Naive B cell (primary cell): Measurements from ENCODE around the gene KRTAP5-3. TPM values are rescaled to one million over a fixed set of nuclear protein-coding genes. Genes with fewer than 3 reads are reported as not detected.
A peak's percentile ranks its signal among the peaks of the same experiment; 100 is the strongest.

ENCODE experiments used
- ATAC-seq, 2 donors: fragments of 150-1000 bp; cut with Tn5 transposase; 2 replicates each; pipeline ENCODE4 v1.10.0; 2021; ENCODE audit warnings: low read depth in 2 of 2, mild to moderate bottlenecking in 2 of 2, moderate library complexity in 2 of 2
- DNase-seq: peaks from one replicate; pipeline ENCODE4 v3.0.0; 2022
- H3K27ac Mint-ChIP-seq, 6 donors: one replicate each; pipeline ENCODE4 v1.8.0; 2020 to 2022; ENCODE audit warnings: mild to moderate bottlenecking in 6 of 6, mixed read lengths in 6 of 6, moderate library complexity in 5 of 6, inconsistent platforms in 2 of 6
- H3K27me3 Mint-ChIP-seq, 3 donors: one replicate each; pipeline ENCODE4 v1.8.0; 2021 to 2022; ENCODE audit warnings: mixed read lengths in 3 of 3, mild to moderate bottlenecking in 1 of 3
- H3K36me3 Mint-ChIP-seq, 2 donors: one replicate each; pipeline ENCODE4 v1.8.0; 2020 to 2022; ENCODE audit warnings: mixed read lengths in 2 of 2, inconsistent platforms in 1 of 2, mild to moderate bottlenecking in 1 of 2
- H3K4me1 Mint-ChIP-seq, 3 donors: one replicate each; pipeline ENCODE4 v1.8.0; 2020 to 2022; ENCODE audit warnings: mixed read lengths in 3 of 3, inconsistent platforms in 1 of 3, mild to moderate bottlenecking in 1 of 3, moderate library complexity in 1 of 3
- H3K4me3 Mint-ChIP-seq, 8 donors: one replicate each; pipeline ENCODE4 v1.8.0; 2020 to 2022; ENCODE audit warnings: mild to moderate bottlenecking in 8 of 8, mixed read lengths in 8 of 8, moderate library complexity in 8 of 8, inconsistent platforms in 2 of 8
- H3K9me3 Mint-ChIP-seq, 7 donors: one replicate each; pipeline ENCODE4 v1.8.0; 2020 to 2022; ENCODE audit warnings: mixed read lengths in 7 of 7, mild to moderate bottlenecking in 5 of 7, inconsistent platforms in 2 of 7, moderate library complexity in 1 of 7
- polyA plus RNA-seq, 6 donors: library from polyadenylated mRNA; unstranded; fragments of 300-500 nt; fragmentation: Illumina TruSeq; gene quantifications; one replicate each; pipeline ENCODE4 v1.2.3, GENCODE V29; 2021; ENCODE audit warnings: low read depth in 6 of 6

The KRTAP5-3 gene
- not detected for polyA plus RNA-seq

GRCh38 chr11:1608363-1608762 lies at the start of gene KRTAP5-3:
TSS of gene KRTAP5-3 (minus strand) at chr11:1608463. CDS start at chr11:1608385, 78 bp downstream.
- Mint-ChIP-seq H3K9me3 (peaks cover 0 to 5% (median 3%) of the 10 kb centered on the region in 7 donors), H3K36me3 (no peaks in the 10 kb centered on the region), H3K4me3 (no peak within 1 kb of the TSS), H3K4me1 (peaks cover 0 to 4% (median 0%) of the 10 kb centered on the region in 3 donors), H3K27ac (peak within 1 kb of the TSS in 1 of 6 donors; percentile 14), H3K27me3 (peaks cover 21 to 33% (median 25%) of the 10 kb centered on the region in 3 donors)
- ATAC-seq = no peak
- DNase-seq = no peak

- H3K36me3 Mint-ChIP-seq = no peaks in the 10 kb centered on the region
- H3K27ac Mint-ChIP-seq = no peak overlapping the region
- ATAC-seq = no peak
- no peak for DNase-seq
- H3K4me3 Mint-ChIP-seq = peak overlapping the region in 1 of 8 donors; percentile 57
- H3K4me1 Mint-ChIP-seq = peaks cover 0 to 15% (median 4%) of the 10 kb centered on the region in 3 donors
- no peaks in the 10 kb centered on the region for H3K9me3 Mint-ChIP-seq
- H3K27me3 Mint-ChIP-seq = peaks cover 29 to 51% (median 35%) of the 10 kb centered on the region in 3 donors
Observed at GRCh38 chr11:1656670-1657069, 48.4 kb upstream of the KRTAP5-3 start.

GRCh38 chr11:1656061-1656441 lies 47.8 kb upstream of the KRTAP5-3 start:
- no peaks in the 10 kb centered on the region for H3K9me3 Mint-ChIP-seq
- H3K36me3 Mint-ChIP-seq = no peaks in the 10 kb centered on the region
- no peak overlapping the region for H3K27ac Mint-ChIP-seq
- peaks cover 0 to 15% (median 4%) of the 10 kb centered on the region in 3 donors for H3K4me1 Mint-ChIP-seq
- H3K4me3 Mint-ChIP-seq = no peak overlapping the region
- peaks cover 32 to 51% (median 41%) of the 10 kb centered on the region in 3 donors for H3K27me3 Mint-ChIP-seq
- DNase-seq (no peak), ATAC-seq (no peak)

GRCh38 chr11:1655168-1656060 lies 47.2 kb upstream of the KRTAP5-3 start:
- Mint-ChIP-seq H3K27me3 (peaks cover 33 to 49% (median 38%) of the 10 kb centered on the region in 3 donors), H3K4me3 (peak overlapping the region in 1 of 8 donors; percentile 15), H3K36me3 (no peaks in the 10 kb centered on the region), H3K27ac (no peak overlapping the region), H3K4me1 (peaks cover 0 to 15% (median 4%) of the 10 kb centered on the region in 3 donors), H3K9me3 (no peaks in the 10 kb centered on the region)
- DNase-seq (no peak), ATAC-seq (no peak)

GRCh38 chr11:1654388-1655167 lies 46.3 kb upstream of the KRTAP5-3 start:
- Mint-ChIP-seq H3K9me3 (no peaks in the 10 kb centered on the region), H3K27me3 (peaks cover 28 to 41% (median 29%) of the 10 kb centered on the region in 3 donors), H3K4me3 (no peak overlapping the region), H3K36me3 (no peaks in the 10 kb centered on the region), H3K4me1 (peaks cover 0 to 8% (median 4%) of the 10 kb centered on the region in 3 donors), H3K27ac (no peak overlapping the region)
- DNase-seq (no peak), ATAC-seq (no peak)

GRCh38 chr11:1653541-1654387 lies 45.5 kb upstream of the KRTAP5-3 start:
- Mint-ChIP-seq H3K36me3 (no peaks in the 10 kb centered on the region), H3K4me1 (peaks cover 0 to 1% (median 0%) of the 10 kb centered on the region in 3 donors), H3K4me3 (no peak overlapping the region), H3K9me3 (no peaks in the 10 kb centered on the region), H3K27ac (peak overlapping the region in 1 of 6 donors; percentile 32), H3K27me3 (peaks cover 25 to 35% (median 26%) of the 10 kb centered on the region in 3 donors)
- no peak for ATAC-seq
- no peak for DNase-seq

- Mint-ChIP-seq H3K4me3 (peak overlapping the region in 1 of 8 donors; percentile 9), H3K9me3 (no peaks in the 10 kb centered on the region), H3K36me3 (no peaks in the 10 kb centered on the region), H3K27ac (no peak overlapping the region), H3K27me3 (peaks cover 25 to 35% (median 26%) of the 10 kb centered on the region in 3 donors), H3K4me1 (no peaks in the 10 kb centered on the region)
- DNase-seq (peak; percentile 64), ATAC-seq (peak; percentile 71 to 85)
Observed at GRCh38 chr11:1652771-1653540, 44.7 kb upstream of the KRTAP5-3 start.

GRCh38 chr11:1652442-1652770 lies 44.1 kb upstream of the KRTAP5-3 start:
- Mint-ChIP-seq H3K27me3 (peaks cover 22 to 35% (median 25%) of the 10 kb centered on the region in 3 donors), H3K9me3 (no peaks in the 10 kb centered on the region), H3K4me1 (no peaks in the 10 kb centered on the region), H3K36me3 (no peaks in the 10 kb centered on the region), H3K4me3 (peak overlapping the region in 1 of 8 donors; percentile 9), H3K27ac (no peak overlapping the region)
- DNase-seq = no peak
- ATAC-seq = no peak

GRCh38 chr11:1652026-1652425 lies 43.8 kb upstream of the KRTAP5-3 start:
- H3K9me3 Mint-ChIP-seq = no peaks in the 10 kb centered on the region

GRCh38 chr11:1651411-1651980 lies 43.2 kb upstream of the KRTAP5-3 start:
- no peaks in the 10 kb centered on the region for H3K4me1 Mint-ChIP-seq
- ATAC-seq (no peak), DNase-seq (no peak)
- no peaks in the 10 kb centered on the region for H3K36me3 Mint-ChIP-seq
- H3K27ac Mint-ChIP-seq = no peak overlapping the region
- peaks cover 20 to 28% (median 25%) of the 10 kb centered on the region in 3 donors for H3K27me3 Mint-ChIP-seq
- H3K4me3 Mint-ChIP-seq = no peak overlapping the region
- no peaks in the 10 kb centered on the region for H3K9me3 Mint-ChIP-seq

More at GRCh38 chr11:1652026-1652425, 43.8 kb upstream of the KRTAP5-3 start:
- H3K36me3 Mint-ChIP-seq = no peaks in the 10 kb centered on the region
- peaks cover 22 to 33% (median 25%) of the 10 kb centered on the region in 3 donors for H3K27me3 Mint-ChIP-seq
- H3K27ac Mint-ChIP-seq = no peak overlapping the region
- H3K4me1 Mint-ChIP-seq = no peaks in the 10 kb centered on the region
- no peak for ATAC-seq
- H3K4me3 Mint-ChIP-seq = no peak overlapping the region
- DNase-seq = no peak

GRCh38 chr11:1650918-1651262 lies 42.6 kb upstream of the KRTAP5-3 start:
- Mint-ChIP-seq H3K27me3 (peaks cover 17 to 25% (median 25%) of the 10 kb centered on the region in 3 donors), H3K9me3 (no peaks in the 10 kb centered on the region), H3K4me3 (no peak overlapping the region), H3K27ac (peak overlapping the region in 1 of 6 donors; percentile 89), H3K4me1 (no peaks in the 10 kb centered on the region), H3K36me3 (no peaks in the 10 kb centered on the region)
- DNase-seq (no peak), ATAC-seq (no peak)
